NB4 (cell line): ENCODE data around the gene UROC1.

Experiments
- POLR2A ChIP-seq: IDR thresholded peaks from 2 replicates; pipeline ENCODE4 v1.6.1; 2011; ENCODE audit warnings: mild to moderate bottlenecking; ENCODE audit not compliant: insufficient read length; ENCODE audit errors: extremely low read depth
- TF ChIP-seq, protein P1 (sequence below): IDR thresholded peaks from one replicate; pipeline ENCODE4 v1.5.1; 2012; ENCODE audit warnings: low read depth, low read length

DNA sequence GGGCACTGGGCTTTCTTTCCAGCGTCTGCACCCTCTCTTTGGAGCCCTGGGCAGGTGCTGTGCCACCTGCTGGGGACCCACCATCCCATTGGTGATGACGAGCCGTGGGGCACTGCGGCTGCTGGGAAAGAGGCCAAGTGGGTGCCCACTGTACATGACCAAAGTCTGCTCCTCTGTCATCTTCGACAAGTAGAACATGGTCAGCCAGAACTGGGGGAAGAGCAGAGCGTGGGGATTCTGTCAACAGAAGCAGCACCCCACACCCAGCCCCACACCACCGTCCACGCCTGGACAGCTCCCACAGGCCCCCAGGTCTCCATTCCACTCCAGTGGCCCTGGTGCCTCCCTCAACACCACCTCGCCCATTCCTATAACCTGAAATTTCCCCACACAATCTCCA, 9.7 kb downstream of the UROC1 start:
- no peak for TF ChIP-seq POLR2A
- TF ChIP-seq, protein P1, sequence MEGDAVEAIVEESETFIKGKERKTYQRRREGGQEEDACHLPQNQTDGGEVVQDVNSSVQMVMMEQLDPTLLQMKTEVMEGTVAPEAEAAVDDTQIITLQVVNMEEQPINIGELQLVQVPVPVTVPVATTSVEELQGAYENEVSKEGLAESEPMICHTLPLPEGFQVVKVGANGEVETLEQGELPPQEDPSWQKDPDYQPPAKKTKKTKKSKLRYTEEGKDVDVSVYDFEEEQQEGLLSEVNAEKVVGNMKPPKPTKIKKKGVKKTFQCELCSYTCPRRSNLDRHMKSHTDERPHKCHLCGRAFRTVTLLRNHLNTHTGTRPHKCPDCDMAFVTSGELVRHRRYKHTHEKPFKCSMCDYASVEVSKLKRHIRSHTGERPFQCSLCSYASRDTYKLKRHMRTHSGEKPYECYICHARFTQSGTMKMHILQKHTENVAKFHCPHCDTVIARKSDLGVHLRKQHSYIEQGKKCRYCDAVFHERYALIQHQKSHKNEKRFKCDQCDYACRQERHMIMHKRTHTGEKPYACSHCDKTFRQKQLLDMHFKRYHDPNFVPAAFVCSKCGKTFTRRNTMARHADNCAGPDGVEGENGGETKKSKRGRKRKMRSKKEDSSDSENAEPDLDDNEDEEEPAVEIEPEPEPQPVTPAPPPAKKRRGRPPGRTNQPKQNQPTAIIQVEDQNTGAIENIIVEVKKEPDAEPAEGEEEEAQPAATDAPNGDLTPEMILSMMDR = no peak
